ENCODE data around the gene NUP88.

DNA sequence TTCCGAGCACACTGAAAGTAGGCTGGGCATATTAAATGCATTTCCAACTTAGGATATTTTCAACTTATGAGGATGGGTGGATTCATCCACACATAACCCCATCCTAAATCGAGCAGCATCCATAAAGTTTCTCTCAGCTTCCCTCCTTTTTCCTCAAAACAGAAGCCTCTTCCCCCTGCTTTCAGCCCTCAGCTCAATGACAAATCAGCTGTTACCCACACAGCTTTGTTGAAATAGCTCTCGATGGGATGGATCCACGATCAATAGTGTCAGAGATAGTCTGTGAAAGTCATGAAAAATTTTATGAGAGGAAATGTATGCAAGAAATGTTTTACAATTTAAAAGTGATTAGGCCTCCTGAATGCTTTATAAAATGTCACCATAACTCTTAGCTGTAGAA, 46.8 kb upstream of the NUP88 start:
- TF ChIP-seq POLR2A (IDR thresholded peaks at IDR 0.05; ENCODE audit: low read length) = no peak
- no peak for TF ChIP-seq GATA1 (IDR thresholded peaks at IDR 0.05; ENCODE audit: low read depth, low read length)

Data from erythroblast (primary cell).